HG03139 (cell line): ENCODE measurements around the gene VWF.

ENCODE experiments used
- ATAC-seq: cut with Tn5 transposase; IDR thresholded peaks from one replicate; pipeline ENCODE4 v1.9.1; 2021; ENCODE audit not compliant: unreplicated experiment

Gene VWF

DNA sequence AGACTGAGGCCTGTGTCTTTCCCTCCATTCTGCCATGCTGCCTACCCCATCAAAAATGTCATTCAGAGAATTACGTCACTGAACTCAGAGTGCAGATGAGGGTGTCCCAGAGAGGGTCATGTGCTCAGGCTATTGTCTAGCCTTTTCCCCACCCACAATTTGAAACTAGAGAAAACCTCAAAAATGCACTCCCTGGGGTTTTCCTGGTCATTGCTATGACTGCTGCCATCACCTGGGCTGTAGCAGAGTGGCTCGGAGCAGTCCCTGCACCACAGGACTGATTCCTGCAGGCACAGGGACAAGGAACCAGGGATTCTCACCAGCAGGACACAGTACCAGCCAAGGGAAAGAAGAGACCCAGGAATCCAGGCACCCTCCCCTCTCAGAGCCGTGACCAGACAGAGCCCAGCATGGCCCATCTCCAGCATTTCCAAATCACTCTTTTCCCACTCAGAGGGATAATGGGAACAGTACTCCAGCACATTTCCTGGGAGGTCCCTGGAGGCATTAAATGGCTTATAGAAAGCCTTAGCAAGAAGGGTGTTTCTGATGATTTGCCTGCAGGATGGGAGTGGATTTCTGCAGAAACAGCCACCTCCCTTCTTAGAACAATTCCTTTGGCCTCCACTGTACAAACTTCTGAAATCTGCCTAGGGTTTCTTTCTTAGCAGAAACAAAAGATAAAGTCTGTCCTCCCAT, 45.9 kb downstream of the VWF start:
- no peak for ATAC-seq

DNA sequence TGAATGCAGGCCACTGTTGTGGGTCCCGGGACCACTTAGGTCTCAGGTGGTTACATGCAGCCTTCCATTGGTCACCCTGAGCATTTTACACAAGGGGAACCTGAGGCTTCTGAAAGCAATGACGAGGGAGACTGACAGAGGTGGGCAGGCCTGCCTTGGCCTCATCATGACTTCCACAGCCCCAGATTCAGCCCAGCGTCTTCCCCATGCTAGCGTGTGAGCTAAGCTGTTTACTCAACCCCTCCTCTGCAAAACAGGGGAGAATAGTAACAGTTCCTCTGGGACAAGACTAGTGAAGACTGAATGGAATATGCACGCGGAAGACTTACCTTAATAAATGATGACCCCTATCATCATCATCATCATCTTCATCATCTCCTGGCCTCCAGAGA, 46.8 kb downstream of the VWF start:
- no peak for ATAC-seq

DNA sequence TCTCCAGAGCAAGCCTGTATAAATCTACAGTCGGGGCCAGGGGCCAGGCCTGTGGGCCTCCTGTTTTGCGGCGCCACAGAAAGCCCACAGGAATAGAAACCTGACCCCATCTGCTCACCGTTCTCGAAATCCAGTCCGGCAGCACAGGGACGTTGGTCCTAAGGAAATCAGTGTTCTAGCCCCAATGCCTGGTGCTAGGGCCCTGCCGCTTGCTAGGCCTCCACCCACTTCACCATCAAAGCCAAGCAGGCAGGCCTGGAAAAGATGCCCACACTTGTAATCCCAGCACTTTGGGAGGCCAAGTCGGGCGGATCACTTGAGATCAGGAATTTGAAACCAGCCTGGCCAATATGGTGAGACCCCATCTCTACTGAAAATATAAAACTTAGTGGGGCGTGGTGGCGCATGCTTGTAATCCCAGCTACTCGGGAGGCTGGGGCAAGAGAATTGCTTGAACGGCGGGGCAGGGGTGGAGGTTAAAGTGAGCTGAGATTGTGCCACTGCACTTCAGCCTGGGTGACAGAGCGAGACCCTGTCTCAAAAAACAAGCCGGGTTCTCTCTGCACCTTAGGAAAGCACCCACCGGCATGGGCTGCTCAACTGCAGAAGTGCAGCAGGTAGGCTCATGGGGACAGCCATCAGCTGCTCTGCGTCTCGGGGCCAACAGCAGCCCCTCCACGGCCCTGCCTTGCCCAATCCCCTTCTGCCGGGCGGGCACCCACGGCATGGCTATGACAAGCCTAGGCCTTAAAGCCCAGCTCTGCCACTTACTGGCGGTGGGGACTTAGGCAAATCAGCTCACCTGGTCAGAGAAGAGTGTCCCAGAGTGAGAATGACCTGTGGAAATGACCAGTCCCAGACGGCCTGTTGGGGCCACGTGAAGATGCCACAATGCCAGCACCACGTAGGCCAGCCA, 47.4 kb downstream of the VWF start:
- ATAC-seq: no peak

DNA sequence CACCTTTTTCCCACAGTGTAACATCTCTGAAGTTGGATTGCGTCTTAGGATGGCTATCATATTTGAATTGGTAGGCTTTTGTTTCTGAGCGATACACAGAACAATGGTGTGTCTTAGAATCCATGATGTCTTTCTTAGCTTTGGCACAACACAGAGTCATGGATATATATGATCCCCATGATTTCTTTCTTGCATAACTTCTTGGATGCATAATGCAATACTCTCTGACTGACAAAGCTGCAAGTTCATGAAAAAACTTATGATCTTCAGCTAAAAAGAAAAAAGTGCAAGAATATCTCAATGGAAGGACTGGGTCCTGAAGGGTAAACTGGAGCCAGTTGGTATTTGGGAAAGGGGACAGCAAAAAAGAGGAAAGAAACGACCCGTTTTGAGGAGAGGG, 48.1 kb downstream of the VWF start:
- ATAC-seq: no peak

DNA sequence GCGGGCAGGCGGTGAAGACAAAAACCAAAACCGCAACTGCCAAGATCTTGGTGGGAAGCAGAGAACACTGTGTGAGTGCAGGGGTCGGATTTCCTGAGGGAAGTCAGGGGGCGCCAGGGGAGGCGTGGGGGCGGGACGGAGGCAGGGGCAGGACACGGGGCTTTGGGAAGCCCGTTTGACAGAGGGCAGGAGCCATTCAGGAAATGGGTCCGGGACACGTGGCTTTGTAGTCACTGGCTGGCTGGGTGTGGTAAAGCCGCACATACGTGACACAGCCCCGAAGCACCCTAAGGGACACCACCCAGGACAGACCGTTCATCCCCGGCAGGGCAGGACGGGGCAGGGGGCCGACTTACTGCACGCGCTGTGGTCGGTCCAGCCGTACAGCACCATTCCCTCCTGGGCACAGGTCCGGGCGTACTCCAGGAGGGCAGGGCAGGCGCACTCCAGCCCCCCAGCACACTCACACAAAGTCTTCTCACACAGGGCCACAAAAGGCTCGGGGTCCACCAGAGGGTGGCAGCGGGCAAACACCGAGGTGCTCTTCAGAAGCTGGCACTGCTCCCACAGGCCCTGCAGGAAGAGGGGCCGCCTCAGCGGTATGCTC, 49.4 kb downstream of the VWF start:
- no peak for ATAC-seq

DNA sequence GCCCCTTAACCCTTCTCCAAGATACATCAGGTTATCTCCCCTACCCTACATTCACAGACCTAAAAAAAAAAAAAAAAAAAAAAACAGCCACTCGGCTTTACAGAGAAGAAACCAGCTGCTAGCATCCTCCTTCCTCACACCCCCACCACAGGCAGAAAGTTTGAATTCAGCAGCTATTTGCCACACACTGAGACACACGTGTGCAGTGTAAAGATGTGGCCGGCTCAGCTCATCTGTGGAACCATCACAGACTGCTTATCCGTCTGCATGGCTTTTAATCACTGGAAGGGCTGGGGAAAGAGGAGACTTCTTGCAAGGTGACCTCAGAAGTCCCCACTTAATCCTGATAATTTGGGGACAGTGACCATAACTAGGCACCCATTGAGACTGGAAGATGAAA, 50.0 kb downstream of the VWF start:
- no peak for ATAC-seq

DNA sequence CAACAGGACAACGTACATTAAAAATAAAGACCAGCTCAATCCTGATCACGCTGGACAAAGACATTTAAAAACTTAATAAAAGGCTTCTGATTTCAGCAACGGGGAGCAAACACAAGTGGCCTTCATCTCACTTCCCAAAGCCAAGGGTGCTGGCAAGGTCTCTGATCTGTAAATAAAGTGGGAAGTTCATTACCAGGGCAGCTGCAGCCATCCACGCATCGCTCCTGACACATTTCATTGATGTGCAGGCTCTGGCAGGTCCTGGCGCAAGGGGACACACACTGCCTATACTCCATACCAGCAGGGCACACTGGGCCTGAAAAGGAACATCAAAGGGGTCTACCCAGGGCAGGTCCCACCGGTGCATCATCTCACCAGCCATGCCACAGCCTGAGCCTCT, 51.0 kb downstream of the VWF start:
- no peak for ATAC-seq

DNA sequence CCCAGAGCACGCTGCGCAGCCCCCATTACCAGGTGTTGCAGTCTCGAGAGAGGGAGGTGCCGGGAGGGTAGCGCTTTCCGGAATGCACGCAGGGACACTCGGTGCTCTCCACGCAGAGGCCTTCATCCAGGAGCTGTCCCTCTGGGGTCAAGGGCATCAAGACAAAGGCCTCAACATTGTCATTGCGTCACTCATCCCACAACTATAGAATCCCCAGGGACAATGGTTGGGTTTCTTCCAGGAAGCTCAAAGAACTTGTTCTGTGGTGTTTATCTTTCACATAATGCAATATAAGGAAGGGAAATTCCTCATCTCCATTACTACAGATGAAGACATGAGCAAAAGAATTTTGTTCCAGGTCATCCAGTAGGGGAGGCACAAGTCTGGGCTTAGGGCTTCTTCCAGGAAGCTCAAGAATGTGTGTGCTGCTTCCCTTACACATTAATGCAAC, 52.1 kb downstream of the VWF start:
- ATAC-seq: no peak

DNA sequence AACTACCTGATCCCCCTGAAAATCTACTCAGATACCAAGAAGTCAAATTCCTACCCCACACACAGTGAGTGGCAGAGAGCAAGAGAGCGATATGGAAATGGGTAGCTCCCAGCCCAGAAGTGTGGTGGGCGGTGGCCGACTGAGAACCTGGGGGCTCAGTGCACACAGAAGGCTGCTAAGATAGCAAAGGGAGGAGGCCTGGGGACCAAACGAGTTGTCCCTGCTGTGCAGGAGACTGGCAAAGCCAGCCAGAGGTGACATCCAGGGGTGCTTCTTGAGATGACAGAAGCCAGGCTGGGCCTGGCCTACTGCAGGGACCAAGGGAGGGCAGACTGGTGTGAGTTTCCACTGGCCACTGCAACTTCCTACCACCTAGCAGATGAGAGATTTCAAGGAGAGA, 52.9 kb downstream of the VWF start:
- ATAC-seq: no peak

DNA sequence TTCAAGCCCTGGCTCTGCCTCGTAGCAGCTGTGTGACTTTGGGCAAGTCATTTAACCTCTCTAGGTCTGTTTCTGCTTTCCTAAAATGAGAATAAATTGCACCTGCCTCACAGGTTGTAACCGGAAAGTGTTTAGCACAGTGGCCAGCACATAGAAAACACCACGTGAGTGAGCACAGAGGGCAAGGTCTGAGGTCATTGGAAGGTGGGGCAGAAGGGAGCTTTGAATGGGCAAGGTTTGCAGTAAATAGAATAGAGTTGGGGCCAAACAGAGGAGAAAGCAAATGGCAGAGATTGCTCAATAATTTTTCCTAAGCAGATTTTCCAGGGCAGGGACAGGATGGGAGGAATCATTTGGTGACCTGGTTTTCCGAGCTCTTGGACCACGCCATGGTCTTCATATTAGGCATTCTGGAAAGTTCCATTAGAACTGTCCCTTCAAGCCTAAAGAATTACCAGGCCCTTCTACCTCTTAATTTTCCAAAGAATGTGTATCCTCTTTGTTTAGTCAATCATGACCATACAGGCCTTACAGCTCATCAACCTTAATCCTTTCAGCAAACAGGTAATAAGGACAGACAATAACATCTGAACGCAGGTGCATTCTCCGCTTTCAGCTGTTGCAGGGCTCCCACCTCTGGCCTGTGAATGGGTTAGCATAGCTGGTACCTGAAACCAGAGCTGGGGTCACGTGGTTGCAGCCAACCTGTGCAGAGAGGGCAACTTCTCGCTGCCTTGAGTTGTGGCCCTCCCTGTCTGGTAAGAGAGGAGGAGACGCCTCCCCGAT, 53.8 kb downstream of the VWF start:
- no peak for ATAC-seq

DNA sequence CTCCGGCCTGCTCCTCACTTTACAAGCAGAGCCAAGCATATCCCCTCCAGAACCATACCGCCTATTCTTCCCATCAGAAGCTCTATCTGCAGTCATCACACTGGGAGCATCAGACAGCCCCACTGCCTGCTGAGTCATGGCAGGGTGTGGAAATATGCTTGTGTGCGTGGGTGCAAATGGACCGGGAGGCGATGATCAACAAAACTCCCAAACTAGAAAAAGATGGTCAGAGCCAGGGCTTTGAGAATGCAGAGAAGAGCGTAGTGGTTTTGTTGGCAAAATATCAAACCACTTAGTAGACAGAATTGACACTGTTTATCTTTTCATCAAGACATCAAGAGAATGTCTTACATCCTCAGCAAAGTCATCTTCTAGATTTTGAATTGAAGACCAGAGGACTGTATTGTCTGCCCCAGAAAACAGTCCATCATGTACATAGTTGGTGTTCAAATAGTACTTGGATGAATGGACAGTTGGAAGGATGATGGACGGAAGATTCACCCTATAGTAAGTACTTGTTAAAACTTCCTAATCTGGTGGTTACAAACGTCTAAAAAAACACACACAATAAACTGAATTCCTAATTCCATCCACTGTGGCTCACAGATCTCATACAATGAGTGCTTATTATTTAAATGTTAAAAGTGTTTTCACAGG, 54.9 kb downstream of the VWF start:
- no peak for ATAC-seq

DNA sequence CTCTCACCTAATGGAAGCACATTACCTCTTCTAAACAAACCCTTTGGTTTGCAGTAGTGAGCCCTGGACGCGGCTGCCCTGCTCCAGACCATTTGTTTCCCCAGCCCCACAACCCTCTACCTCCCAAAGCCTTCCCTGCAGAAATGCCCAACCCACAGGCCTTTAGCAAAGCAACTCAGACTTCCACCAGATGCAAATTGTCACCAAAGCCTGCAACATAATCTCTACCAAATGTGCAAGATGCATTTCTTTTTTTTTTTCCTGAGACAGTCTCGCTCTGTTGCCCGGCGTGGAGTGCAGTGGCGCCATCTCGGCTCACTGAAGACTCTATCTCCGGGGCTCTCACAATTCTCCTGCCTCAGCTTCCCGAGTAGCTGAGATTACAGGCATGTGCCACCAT, 56.2 kb downstream of the VWF start:
- ATAC-seq: no peak

DNA sequence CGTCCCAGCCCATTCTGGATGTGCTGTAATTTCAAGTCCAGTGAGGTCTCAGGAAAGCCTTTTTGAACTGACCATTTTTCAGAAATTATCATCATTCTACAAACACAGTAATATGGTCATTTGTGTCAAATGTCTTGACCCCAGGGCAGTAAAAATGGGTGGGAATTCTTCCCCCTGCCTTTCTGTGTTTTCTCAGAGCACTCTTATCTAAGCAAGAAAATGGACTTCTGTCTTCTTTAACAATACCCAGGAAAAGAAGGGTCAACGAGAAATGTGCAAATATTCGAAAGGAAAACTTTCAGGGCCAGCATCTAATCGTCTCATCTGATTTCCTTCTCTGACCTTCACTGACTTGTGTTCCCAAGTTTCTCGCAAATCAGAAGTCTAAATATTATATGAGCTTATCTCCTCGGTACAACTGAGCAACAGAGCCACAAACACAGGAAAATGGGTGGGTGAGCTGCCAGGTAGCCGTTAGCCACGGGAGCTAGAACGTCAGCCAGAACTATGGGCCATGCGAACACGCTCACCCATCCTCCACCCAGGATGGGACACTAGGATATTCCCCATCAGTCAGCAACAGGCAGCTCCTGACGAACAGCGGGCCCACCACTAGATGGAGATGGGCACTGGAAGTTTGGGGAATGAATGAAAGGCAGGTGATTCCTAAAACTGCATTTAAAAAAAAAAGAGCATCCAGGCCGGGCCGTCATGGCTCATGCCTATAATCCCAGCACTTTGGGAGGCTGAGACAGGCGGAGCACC, 57.1 kb downstream of the VWF start:
- no peak for ATAC-seq

DNA sequence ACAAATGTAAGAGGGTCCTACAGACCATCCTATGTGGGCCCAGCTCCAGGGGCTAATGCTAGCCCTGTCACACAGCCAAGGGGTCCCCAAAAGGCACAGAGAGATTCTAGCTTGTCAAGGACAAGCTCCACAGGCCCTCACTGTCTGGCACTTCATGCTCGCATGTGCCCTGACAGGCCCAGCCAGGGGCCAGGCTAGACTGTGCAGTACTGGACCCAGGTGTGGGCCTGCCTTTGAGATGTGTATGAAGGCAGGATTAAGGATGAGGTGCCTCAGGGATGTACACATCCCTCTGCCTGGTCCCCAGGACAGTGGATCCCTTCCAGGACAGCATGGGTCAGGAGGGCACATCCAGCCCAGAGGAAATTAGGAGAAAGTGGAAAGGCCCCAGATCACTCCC, 57.8 kb downstream of the VWF start:
- no peak for ATAC-seq

DNA sequence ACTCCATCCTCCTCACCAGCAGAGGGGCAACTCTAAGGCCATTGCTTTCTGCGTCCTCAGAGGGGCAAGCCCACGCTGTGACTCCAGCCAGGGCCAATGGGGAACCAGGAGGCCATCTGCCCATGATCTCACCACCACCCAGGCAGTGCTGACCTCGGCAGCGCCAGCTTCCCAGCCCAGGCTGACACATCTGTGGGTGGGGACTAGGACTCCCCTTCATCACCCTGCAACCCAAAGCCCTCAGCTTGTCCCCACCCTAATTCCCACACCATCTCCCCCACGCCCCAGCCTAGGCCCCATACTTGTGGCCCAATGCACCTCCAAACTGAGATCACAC, 58.6 kb downstream of the VWF start:
- ATAC-seq: no peak

DNA sequence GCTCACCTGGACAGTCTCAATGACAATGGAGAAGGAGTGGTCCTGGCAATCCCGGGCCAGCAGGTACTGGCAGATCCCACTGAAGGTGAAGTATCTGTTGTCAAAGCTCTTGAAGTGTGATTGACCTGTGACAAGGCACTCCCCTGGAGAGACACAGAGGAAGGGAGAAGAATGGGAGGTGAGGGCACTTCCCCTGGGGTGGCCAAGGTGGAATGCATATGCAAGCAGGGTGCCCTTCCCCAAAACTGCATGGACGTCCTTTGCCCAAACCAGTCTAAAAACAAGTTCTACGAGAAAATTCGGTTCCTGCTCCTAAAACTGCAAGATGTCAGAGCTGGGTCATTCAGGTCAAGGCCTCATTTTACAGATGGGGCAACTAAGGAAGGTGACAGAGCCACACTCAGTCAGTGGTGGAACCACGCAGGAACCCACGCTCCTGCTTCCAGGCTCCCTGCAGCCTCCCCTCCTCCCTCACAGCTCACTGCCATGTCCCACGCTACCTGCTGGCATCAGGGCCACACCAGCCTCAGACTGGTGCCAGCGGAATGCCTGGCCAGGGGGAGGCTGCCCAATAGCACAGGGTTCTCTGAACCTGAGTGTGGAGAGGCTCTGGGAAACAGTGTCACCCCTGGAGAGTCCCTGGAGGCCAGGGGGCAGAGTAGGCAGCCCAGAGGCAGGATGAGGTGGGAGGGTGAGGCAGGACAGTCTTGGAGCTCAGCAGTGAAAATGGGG, 59.2 kb downstream of the VWF start:
- ATAC-seq: no peak

DNA sequence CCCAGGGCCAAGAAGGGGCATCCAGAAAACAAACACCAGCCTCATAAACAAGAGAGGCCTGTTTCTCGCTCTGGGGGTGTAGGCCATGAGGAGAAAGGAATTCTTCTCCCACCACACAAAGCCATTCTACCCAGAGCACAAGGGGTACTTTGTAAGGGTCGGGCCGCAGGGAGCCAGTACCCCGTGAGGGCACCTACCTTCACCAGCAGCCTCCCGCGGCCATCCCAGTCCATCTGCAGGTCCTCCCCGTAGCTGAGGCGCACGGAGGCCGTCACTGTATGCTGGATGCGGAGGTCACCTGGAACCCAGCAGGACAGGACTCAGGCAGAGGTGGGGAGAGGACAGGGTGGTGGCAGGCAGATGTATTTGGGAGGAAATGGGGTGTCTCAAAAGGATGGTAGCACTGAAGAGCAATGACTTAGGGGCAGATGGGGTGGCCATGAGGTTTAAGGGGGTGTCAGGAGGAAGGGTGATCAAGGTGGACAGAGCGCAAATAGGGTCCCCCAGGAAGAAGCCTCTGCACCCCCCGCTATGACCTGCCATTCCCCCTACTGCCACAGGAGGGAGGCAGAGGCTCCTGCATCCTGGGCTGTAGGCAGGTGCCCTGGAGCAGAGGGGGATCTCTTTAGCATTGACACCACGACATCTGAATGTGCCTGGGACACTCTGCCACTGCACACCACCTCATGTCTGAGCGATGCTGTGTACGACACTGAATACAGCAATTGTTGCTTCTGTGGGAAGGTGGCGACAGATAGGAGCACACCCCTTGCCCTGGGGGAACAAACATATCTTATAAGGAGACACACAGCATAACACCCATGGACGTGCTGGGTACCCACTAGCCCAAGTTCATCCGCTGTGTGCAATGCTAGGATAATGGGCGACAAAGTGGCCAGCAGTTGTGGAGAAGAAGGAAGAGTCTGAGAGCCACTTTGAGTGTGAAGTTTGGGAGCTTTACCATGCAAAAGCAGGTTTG, 61.4 kb downstream of the VWF start:
- ATAC-seq: no peak

DNA sequence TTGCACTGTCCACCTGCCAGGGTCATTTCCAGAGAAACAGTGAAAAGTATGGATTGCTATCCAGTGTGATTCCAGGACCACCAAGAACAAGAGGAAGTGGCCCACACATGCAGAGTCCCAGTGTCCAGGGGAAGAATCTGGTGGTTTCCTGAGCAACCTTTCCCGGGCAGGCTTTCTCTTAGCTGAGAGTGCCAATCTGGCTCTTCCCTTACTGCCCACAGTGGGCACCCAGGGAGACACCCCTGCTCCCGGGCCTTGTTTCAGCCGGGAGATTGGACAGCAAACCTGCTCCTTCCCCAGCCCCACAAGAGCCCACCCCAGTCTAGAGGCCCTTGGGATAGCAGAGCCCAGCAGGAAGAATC, 62.1 kb downstream of the VWF start:
- no peak for ATAC-seq
